GM12864 (cell line): ENCODE measurements around the gene ZNF501.
A peak's percentile ranks its signal among the peaks of the same experiment; 100 is the strongest.

Experiments used
- DNase-seq: peaks from one replicate; pipeline ENCODE4 v3.0.0-alpha.2; 2011; ENCODE audit warnings: low read depth
- H3K4me3 ChIP-seq: 2 replicates; pipeline ENCODE4 v1.5.1; 2011; ENCODE audit warnings: mild to moderate bottlenecking, low read depth, low read length, control low read depth
- TF ChIP-seq, protein P1 (sequence below): IDR thresholded peaks from 2 replicates; pipeline ENCODE4 v1.5.1; 2011; ENCODE audit warnings: low read depth, mild to moderate bottlenecking, moderate library complexity, low read length, control low read depth, inconsistent platforms; ENCODE audit errors: missing control alignments

The ZNF501 gene

GRCh38 chr3:44762690-44763089 is 33.3 kb downstream of the ZNF501 start:
- no peak for DNase-seq
- TF ChIP-seq, protein P1, sequence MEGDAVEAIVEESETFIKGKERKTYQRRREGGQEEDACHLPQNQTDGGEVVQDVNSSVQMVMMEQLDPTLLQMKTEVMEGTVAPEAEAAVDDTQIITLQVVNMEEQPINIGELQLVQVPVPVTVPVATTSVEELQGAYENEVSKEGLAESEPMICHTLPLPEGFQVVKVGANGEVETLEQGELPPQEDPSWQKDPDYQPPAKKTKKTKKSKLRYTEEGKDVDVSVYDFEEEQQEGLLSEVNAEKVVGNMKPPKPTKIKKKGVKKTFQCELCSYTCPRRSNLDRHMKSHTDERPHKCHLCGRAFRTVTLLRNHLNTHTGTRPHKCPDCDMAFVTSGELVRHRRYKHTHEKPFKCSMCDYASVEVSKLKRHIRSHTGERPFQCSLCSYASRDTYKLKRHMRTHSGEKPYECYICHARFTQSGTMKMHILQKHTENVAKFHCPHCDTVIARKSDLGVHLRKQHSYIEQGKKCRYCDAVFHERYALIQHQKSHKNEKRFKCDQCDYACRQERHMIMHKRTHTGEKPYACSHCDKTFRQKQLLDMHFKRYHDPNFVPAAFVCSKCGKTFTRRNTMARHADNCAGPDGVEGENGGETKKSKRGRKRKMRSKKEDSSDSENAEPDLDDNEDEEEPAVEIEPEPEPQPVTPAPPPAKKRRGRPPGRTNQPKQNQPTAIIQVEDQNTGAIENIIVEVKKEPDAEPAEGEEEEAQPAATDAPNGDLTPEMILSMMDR = no peak
- peak overlapping the region; percentile 88 for H3K4me3 ChIP-seq

DNA sequence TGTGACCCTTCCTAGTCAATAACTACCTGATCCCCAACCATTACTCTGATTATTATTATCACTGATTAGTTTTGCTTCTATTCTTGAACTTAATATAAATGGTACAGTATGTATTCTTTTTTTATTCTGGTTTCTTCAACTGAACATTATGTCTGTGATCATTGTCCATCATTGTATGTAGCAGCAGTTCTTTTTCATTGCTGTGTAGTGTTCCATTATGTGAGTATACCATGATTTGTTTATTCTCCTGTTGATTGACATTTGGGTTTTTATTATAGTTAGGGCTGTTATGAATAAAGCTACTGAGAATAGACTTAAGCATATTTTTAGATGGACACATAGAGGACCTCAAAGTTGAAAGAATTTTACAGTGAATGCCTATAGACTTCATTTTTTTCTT is 34.8 kb downstream of the ZNF501 start:
- no peak for DNase-seq
- TF ChIP-seq, protein P1 = no peak
- H3K4me3 ChIP-seq = no peak overlapping the region

DNA sequence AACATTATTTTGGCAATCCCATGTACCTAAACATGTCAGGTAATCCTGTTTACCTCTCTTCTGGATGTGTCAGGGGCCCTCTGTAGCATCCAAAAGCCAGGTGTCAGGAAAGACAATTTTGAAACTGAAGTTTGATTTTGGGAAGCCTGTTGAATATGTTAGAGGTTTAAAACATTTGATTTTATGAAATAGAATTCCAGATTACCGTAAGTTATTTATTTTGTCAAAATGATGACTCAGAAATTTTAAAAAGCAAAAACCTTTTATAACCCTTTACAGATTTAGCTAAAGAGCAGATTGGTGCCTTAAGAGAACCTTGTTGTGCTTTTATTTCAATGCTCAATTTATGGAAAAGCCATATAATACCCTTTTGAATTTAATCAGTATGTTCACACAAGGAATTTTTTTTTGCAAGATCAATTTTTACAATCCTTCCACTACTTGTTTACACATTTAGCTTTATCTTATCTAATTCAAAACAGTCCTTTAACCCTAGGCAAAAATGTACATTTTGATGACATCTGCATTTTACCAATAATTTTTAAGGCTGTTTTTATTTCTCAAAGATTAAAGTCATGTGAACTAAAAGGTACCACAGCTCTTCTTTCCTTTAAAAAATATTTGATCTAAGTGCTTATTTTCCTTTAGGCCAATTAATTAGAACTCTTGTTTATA is 42.1 kb downstream of the ZNF501 start:
- H3K4me3 ChIP-seq = no peak overlapping the region
- no peak for DNase-seq
- TF ChIP-seq, protein P1 = no peak

- TF ChIP-seq, protein P1 = no peak
- no peak for DNase-seq
- no peak overlapping the region for H3K4me3 ChIP-seq
Observed at GRCh38 chr3:44772099-44772442, 42.6 kb downstream of the ZNF501 start.

- no peak overlapping the region for H3K4me3 ChIP-seq
- DNase-seq = no peak
- TF ChIP-seq, protein P1 = no peak
Observed at GRCh38 chr3:44782891-44783290, 53.5 kb downstream of the ZNF501 start.
